Lower leg skin (tissue), 3 donors: ENCODE measurements around the gene LDAH.

Experiments used
- CTCF ChIP-seq, 3 donors: fragments of 450-650 bp; IDR thresholded peaks; one replicate each; pipeline ENCODE4 v1.5.1; 2016; ENCODE audit warnings: antibody characterized with exemption in 3 of 3, mild to moderate bottlenecking in 3 of 3, moderate library complexity in 2 of 3
- POLR2A ChIP-seq, 2 donors: fragments of 450-650 bp; IDR thresholded peaks; one replicate each; pipeline ENCODE4 v1.6.1; 2016 to 2017; ENCODE audit warnings: antibody characterized with exemption in 2 of 2, mild to moderate bottlenecking in 1 of 2, moderate library complexity in 1 of 2

GRCh38 chr2:20698916-20699613, 123.8 kb downstream of the LDAH start:
- no peak for TF ChIP-seq CTCF (IDR thresholded peaks at IDR 0.05)
- no peak for TF ChIP-seq POLR2A (IDR thresholded peaks at IDR 0.05)
